Tibial nerve (tissue), 4 donors: ENCODE results near the gene TMEM144. TPM values are rescaled to one million over a fixed set of nuclear protein-coding genes. Genes with fewer than 3 reads are reported as not detected.

Source experiments
- DNase-seq, 2 donors: peaks; one replicate each; pipeline ENCODE4 v3.0.0-alpha.2; 2019; ENCODE audit warnings: low spot score in 2 of 2
- H3K27ac ChIP-seq, 4 donors: fragments of 200-600 bp; sonication (generic) in 3 of 4; one replicate each; pipeline ENCODE4 v1.5.1; 2017 to 2019; ENCODE audit warnings: mild to moderate bottlenecking in 1 of 4
- H3K27me3 ChIP-seq, 2 donors: fragments of 200-600 bp; sonication (generic) in 1 of 2; one replicate each; pipeline versions ENCODE4 v1.5.1 to v1.6.0; 2017 to 2019
- H3K36me3 ChIP-seq, 3 donors: fragments of 200-600 bp; sonication (generic); one replicate each; pipeline ENCODE4 v1.5.1; 2018 to 2019
- H3K4me1 ChIP-seq, 4 donors: fragments of 200-600 bp; sonication (generic) in 3 of 4; one replicate each; pipeline ENCODE4 v1.5.1; 2017 to 2019
- H3K4me3 ChIP-seq, 4 donors: fragments of 200-600 bp; sonication (generic) in 3 of 4; one replicate each; pipeline ENCODE4 v1.5.1; 2017 to 2019; ENCODE audit warnings: mild to moderate bottlenecking in 1 of 4, moderate library complexity in 1 of 4
- H3K9me3 ChIP-seq, 4 donors: fragments of 200-600 bp; sonication (generic) in 3 of 4; one replicate each; pipeline ENCODE4 v1.5.1; 2017 to 2019
- EP300 ChIP-seq, 2 donors: sonication (generic); formaldehyde crosslinking; IDR thresholded peaks; one replicate each; pipeline ENCODE4 v1.6.1; 2017; ENCODE audit warnings: antibody characterized with exemption in 2 of 2, mild to moderate bottlenecking in 1 of 2
- POLR2A ChIP-seq, 2 donors: fragments of 450-650 bp; IDR thresholded peaks; one replicate each; pipeline ENCODE4 v1.6.1; 2017; ENCODE audit warnings: antibody characterized with exemption in 2 of 2, mild to moderate bottlenecking in 2 of 2, moderate library complexity in 2 of 2
- WGBS, 2 donors: methylation state at CpG; one replicate each; pipeline ENCODE4 v1.1.5; 2018; 5-methylcytosine and 5-hydroxymethylcytosine counted together
- total RNA-seq, 4 donors: library from RNA; depleted of rRNA; stranded (reverse); fragments of >200 nt; gene quantifications; one replicate each; pipeline ENCODE4 v1.1.0, GENCODE V29; 2016
- TF ChIP-seq, protein P1 (sequence below), 5 experiments: fragments of 200-600 bp in 3 of 5; fragments of 450-650 bp in 2 of 5; sonication (generic) in 3 of 5; IDR thresholded peaks; one replicate each; pipeline ENCODE4 v1.5.1; 2016 to 2019; ENCODE audit warnings: antibody characterized with exemption in 5 of 5, mild to moderate bottlenecking in 3 of 5, moderate library complexity in 2 of 5

Gene TMEM144
- total RNA-seq: 10 to 100 TPM in 1 of 4 donors, 1 to 10 TPM in 3; 4.9 to 23.8 (median 9.0) TPM

DNA sequence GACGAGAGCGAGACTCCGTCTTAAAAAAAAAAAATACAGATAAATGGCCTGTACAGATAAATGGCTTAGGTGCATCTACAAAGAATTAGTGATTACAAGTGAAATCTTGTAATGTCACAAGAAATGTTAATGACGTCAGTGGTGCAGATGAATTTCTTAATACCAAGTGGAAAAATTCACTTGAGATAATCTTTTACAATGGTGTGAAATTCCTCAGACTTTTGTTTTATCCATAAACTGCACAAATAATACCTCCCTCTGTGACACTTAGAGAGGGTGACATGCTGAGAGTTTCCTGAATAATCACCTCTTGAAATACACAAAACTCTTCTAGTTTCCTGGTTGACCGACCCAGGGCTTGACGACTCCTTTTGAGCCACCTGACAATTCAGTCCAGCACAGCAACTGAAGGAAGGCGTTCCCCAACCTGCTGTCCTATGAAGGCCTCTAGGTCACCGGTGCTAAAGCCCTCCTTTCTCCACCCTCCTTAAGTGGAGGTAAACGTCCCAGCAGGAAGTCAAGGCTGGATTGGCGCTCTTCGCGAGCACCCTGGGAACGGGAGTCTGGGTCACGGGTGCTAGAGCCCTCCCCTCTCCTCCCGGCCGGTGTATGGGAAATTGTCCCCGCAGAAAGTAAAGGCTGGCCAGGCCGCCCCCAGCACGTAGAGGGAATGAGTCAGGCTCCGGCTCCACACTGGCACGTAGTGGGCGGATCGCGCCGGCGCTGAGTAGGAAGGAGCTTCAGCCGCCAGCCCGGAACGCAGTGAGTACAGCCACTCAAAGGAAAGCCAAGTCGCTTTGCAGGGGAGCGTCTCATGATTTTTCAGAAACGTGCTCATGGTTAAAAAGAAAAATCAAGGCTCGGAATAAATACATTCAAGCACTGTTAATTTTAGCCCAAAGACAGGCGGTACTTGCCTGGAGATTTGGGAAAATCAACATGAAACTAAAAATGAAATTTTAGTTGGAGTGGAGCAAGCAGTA lies at the start of gene TMEM144:
TMEM144 (plus strand) TSS at position 662 of the 983 bp plus-strand sequence. CDS start 2,182 bp downstream, outside the sequence.
- WGBS, 2 donors: 9 to 13% methylated on average over 31 to 34 of the region's 34 CpGs
- peaks cover 0 to 5% (median 0%) of the 10 kb centered on the region in 3 donors for H3K36me3 ChIP-seq
- peak; percentile 82 for DNase-seq
- TF ChIP-seq, protein P1, sequence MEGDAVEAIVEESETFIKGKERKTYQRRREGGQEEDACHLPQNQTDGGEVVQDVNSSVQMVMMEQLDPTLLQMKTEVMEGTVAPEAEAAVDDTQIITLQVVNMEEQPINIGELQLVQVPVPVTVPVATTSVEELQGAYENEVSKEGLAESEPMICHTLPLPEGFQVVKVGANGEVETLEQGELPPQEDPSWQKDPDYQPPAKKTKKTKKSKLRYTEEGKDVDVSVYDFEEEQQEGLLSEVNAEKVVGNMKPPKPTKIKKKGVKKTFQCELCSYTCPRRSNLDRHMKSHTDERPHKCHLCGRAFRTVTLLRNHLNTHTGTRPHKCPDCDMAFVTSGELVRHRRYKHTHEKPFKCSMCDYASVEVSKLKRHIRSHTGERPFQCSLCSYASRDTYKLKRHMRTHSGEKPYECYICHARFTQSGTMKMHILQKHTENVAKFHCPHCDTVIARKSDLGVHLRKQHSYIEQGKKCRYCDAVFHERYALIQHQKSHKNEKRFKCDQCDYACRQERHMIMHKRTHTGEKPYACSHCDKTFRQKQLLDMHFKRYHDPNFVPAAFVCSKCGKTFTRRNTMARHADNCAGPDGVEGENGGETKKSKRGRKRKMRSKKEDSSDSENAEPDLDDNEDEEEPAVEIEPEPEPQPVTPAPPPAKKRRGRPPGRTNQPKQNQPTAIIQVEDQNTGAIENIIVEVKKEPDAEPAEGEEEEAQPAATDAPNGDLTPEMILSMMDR (IDR thresholded peaks at IDR 0.05): peak in 2 of 5 experiments; percentile 14 to 27
- peak; percentile 46 to 90 for TF ChIP-seq EP300 (IDR thresholded peaks at IDR 0.05)
- peak; percentile 34 to 51 for TF ChIP-seq POLR2A (IDR thresholded peaks at IDR 0.05)
- peaks cover 0 to 21% (median 2%) of the 10 kb centered on the region in 4 donors for H3K4me1 ChIP-seq
- no peaks in the 10 kb centered on the region for H3K27me3 ChIP-seq
- H3K4me3 ChIP-seq: peak within 1 kb of the TSS; percentile 26 to 48 (median 35)
- H3K27ac ChIP-seq: peak within 1 kb of the TSS; percentile 82 to 98 (median 90)
- H3K9me3 ChIP-seq: no peaks in the 10 kb centered on the region

DNA sequence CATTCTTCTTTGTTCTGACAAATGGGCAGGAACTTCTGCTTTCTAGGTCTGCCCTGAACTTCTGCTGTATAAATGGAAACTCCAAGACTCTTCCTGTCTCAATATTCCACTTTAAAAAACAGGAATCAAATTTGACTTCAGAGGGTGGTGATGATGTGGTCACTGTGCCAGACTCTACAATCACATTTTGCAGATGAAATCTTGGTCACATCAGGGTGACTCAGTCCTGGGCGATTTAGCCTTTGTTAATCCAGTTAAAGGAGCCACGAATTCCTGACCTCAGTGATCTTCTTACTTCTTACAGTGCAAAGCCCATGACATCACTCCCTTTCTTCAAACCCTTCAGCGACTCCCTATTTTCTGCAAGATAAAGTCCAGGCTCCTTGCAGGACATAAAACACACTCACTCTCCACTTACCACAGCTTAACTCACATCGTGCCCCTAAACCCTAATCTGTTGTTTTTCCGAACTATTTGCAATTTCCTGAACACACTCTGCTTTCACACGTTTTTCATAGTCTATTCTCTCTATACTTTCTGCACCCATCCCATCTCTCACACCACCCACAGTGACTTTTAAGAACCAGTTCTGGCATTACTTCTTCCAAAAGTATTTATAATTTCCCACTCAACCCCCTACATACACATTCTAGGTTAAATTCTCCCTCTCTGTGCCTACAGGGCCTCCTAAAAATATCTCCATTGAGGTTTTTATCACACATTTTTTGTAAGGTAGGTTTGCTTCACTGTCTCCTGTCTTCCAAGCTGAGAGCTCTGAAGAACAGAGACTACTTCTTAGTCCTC lies 48.5 kb upstream of the TMEM144 start:
- peak in 1 of 2 donors; percentile 36 for DNase-seq
- H3K27ac ChIP-seq: peak overlapping the region; percentile 9 to 89 (median 68)
- no peaks in the 10 kb centered on the region for H3K9me3 ChIP-seq
- no peaks in the 10 kb centered on the region for H3K27me3 ChIP-seq
- no peak overlapping the region for H3K4me3 ChIP-seq
- H3K4me1 ChIP-seq: peaks cover 0 to 83% (median 23%) of the 10 kb centered on the region in 4 donors
- peak; percentile 54 to 85 for TF ChIP-seq EP300 (IDR thresholded peaks at IDR 0.05)
- TF ChIP-seq, protein P1 (IDR thresholded peaks at IDR 0.05): no peak
- WGBS, 2 donors: 21 to 26% methylated on average over 6 of the region's 6 CpGs
- no peaks in the 10 kb centered on the region for H3K36me3 ChIP-seq

DNA sequence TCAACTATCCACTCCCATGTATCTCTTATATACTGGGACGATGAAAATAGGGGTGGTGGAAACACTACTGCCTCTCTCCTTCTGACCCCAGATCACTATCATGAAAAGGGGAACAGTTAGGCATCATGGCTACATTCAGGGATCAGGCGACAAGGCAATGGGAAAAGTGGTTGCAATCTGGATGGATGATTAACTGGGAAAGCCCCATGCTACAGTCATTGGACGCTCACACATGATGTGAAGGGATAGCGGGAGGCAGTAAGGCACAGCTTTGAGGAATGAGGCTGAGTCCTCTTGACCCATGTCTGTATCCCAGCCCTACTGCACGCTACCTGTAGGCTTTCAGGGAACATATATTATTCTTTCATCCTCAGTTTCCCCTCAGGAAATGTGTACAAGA lies 47.7 kb upstream of the TMEM144 start:
- no peak overlapping the region for H3K4me3 ChIP-seq
- peaks cover 0 to 80% (median 21%) of the 10 kb centered on the region in 4 donors for H3K4me1 ChIP-seq
- no peaks in the 10 kb centered on the region for H3K27me3 ChIP-seq
- no peaks in the 10 kb centered on the region for H3K9me3 ChIP-seq
- no peak for DNase-seq
- H3K27ac ChIP-seq: peak overlapping the region; percentile 9 to 89 (median 68)
- TF ChIP-seq POLR2A (IDR thresholded peaks at IDR 0.05): no peak
- TF ChIP-seq EP300 (IDR thresholded peaks at IDR 0.05): no peak
- TF ChIP-seq, protein P1 (IDR thresholded peaks at IDR 0.05): no peak
- H3K36me3 ChIP-seq: no peaks in the 10 kb centered on the region
- 83 to 85% methylated on average over 5 of the region's 5 CpGs for WGBS, 2 donors

DNA sequence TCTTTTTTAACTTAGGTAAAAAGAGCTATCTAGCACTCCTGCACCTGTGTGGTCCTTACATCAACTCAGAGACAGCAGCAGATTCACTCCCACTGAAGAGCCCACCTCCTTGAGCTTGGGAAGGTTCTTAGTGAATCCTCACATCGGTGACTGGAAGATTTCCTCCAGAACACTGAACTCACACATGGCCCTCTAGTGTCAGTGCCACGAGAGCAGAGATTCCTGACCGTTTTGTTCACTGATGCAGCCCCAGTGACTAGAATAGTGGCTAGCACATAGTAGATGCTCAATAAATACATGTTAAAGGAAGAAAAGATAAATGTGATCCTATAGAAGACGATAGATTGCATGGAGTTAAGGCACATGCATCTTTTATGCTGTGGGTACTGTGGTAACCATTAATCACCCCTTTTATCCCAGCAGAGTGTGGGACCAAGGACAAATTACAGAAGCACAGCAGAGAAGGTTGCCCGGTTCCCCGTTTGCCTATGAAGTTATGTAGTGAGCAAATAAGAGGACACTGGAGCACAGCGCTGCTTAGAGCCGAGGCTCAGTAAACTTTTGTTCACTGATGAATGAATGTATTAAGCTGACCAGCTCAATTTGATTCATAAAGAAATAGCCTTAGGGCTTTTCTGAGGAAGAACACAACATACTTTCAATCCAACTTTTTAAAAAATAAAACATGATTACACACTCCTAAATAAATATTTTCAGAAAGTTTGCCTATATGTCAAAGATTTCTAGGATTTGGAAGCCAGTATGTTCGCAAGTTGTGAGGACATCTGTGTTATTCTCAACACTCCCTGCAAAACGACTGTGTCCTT lies 46.1 kb upstream of the TMEM144 start:
- no peaks in the 10 kb centered on the region for H3K27me3 ChIP-seq
- no peaks in the 10 kb centered on the region for H3K9me3 ChIP-seq
- WGBS, 2 donors: 24 to 30% methylated on average over 10 of the region's 10 CpGs
- H3K27ac ChIP-seq: peak overlapping the region; percentile 43 to 93 (median 85)
- peak overlapping the region in 2 of 4 donors; percentile 10 to 59 for H3K4me3 ChIP-seq
- no peaks in the 10 kb centered on the region for H3K36me3 ChIP-seq
- TF ChIP-seq, protein P1 (IDR thresholded peaks at IDR 0.05): no peak
- peak in 1 of 2 donors; percentile 1 for TF ChIP-seq EP300 (IDR thresholded peaks at IDR 0.05)
- no peak for TF ChIP-seq POLR2A (IDR thresholded peaks at IDR 0.05)
- DNase-seq: no peak
- H3K4me1 ChIP-seq: peaks cover 0 to 75% (median 18%) of the 10 kb centered on the region in 4 donors
